ENCODE data around the gene SLC43A3.
"Not testable (repeated sequence)": the region's sequence is repeated elsewhere in the genome, so short reads cannot be mapped to it uniquely, and the experiment has no call there.

The SLC43A3 gene

GRCh38 chr11:57387289-57388030, 39.5 kb downstream of the SLC43A3 start:
- no peak for DNase-seq (ENCODE audit: low read depth in 2 of 3, low spot score in 1 of 3)

GRCh38 chr11:57386178-57386940, 40.6 kb downstream of the SLC43A3 start:
- DNase-seq (ENCODE audit: low read depth in 2 of 3, low spot score in 1 of 3), result no peak

GRCh38 chr11:57380975-57381374, 45.9 kb downstream of the SLC43A3 start, which contains the start of gene PRG3:
PRG3 (minus strand) TSS chr11:57381150; CDS start chr11:57380708, 442 bp downstream.
- no peak for DNase-seq (ENCODE audit: low read depth in 2 of 3, low spot score in 1 of 3)

GRCh38 chr11:57379732-57380131, 47.2 kb downstream of the SLC43A3 start:
- DNase-seq (ENCODE audit: low read depth in 2 of 3, low spot score in 1 of 3), result no peak

GRCh38 chr11:57378186-57378585, 48.7 kb downstream of the SLC43A3 start:
- DNase-seq (ENCODE audit: low read depth in 2 of 3, low spot score in 1 of 3), result no peak

GRCh38 chr11:57377107-57377506, 49.8 kb downstream of the SLC43A3 start:
- DNase-seq (ENCODE audit: low read depth in 2 of 3, low spot score in 1 of 3), result no peak

- DNase-seq (ENCODE audit: low read depth in 2 of 3, low spot score in 1 of 3), result no peak
Measured at GRCh38 chr11:57376095-57377090, 50.5 kb downstream of the SLC43A3 start.

- no peak for DNase-seq (ENCODE audit: low read depth in 2 of 3, low spot score in 1 of 3)
Measured at GRCh38 chr11:57375490-57375889, 51.4 kb downstream of the SLC43A3 start.

GRCh38 chr11:57374966-57375365, 52.0 kb downstream of the SLC43A3 start:
- no peak for DNase-seq (ENCODE audit: low read depth in 2 of 3, low spot score in 1 of 3)

GRCh38 chr11:57373146-57373545, 53.8 kb downstream of the SLC43A3 start:
- no peak for DNase-seq (ENCODE audit: low read depth in 2 of 3, low spot score in 1 of 3)

- no peak for DNase-seq (ENCODE audit: low read depth in 2 of 3, low spot score in 1 of 3)
Measured at GRCh38 chr11:57370941-57371340, 56.0 kb downstream of the SLC43A3 start.

GRCh38 chr11:57370251-57370650, 56.7 kb downstream of the SLC43A3 start:
- DNase-seq (ENCODE audit: low read depth in 2 of 3, low spot score in 1 of 3), result no peak

- DNase-seq (ENCODE audit: low read depth in 2 of 3, low spot score in 1 of 3), result no peak
Measured at GRCh38 chr11:57368845-57369232, 58.1 kb downstream of the SLC43A3 start.

GRCh38 chr11:57368106-57368844, 58.6 kb downstream of the SLC43A3 start:
- no peak for DNase-seq (ENCODE audit: low read depth in 2 of 3, low spot score in 1 of 3)

- DNase-seq (ENCODE audit: low read depth in 2 of 3, low spot score in 1 of 3), result no peak
Measured at GRCh38 chr11:57364851-57365660, 61.9 kb downstream of the SLC43A3 start.

- DNase-seq (ENCODE audit: low read depth in 2 of 3, low spot score in 1 of 3), result no peak
Measured at GRCh38 chr11:57363131-57364080, 63.5 kb downstream of the SLC43A3 start.

GRCh38 chr11:57361926-57362325, 65.0 kb downstream of the SLC43A3 start:
- DNase-seq (ENCODE audit: low read depth in 2 of 3, low spot score in 1 of 3), result no peak

GRCh38 chr11:57361420-57361819, 65.5 kb downstream of the SLC43A3 start:
- not testable (repeated sequence) for DNase-seq (ENCODE audit: low read depth in 2 of 3, low spot score in 1 of 3)

GRCh38 chr11:57360991-57361390, 65.9 kb downstream of the SLC43A3 start:
- DNase-seq (ENCODE audit: low read depth in 2 of 3, low spot score in 1 of 3), result no peak

Measured in stimulated activated CD4-positive, alpha-beta T cell treated with anti-CD3 and anti-CD28 coated beads, Interleukin-12 subunit alpha, Interleukin-12 subunit beta, amount 100 ng/mL, for 48 hours (primary cell).